K562 (cell line): ENCODE measurements around the gene PRSS21. TPM values are rescaled to one million over a fixed set of nuclear protein-coding genes. Genes with fewer than 3 reads are reported as not detected.

Experiments used
- AFF4 ChIP-seq: sonication (generic); formaldehyde crosslinking; IDR thresholded peaks from 2 replicates; pipeline ENCODE4 v1.8.0; 2023; ENCODE audit warnings: mild to moderate bottlenecking, missing genetic modification reagents
- CBFB ChIP-seq: sonication (generic); formaldehyde crosslinking; IDR thresholded peaks from 2 replicates; pipeline ENCODE4 v1.4.0; 2020; ENCODE audit warnings: mild to moderate bottlenecking, missing genetic modification reagents
- CREM ChIP-seq: IDR thresholded peaks from 2 replicates; pipeline ENCODE4 v1.6.1; 2014; ENCODE audit warnings: antibody characterized with exemption, low read depth
- CXXC5 ChIP-seq: fragments of 250-450 bp; sonication (Bioruptor Pico); IDR thresholded peaks from 2 replicates; pipeline ENCODE4 v1.8.0; 2022; ENCODE audit warnings: inconsistent platforms, mild to moderate bottlenecking, moderate library complexity
- HCFC1 ChIP-seq: IDR thresholded peaks from 2 replicates; pipeline ENCODE4 v1.6.1; 2012; ENCODE audit warnings: low read depth, low read length, improper control_type of control experiment
- HDAC6 ChIP-seq: IDR thresholded peaks from 2 replicates; pipeline ENCODE4 v1.6.1; 2012; ENCODE audit warnings: low read depth, mild to moderate bottlenecking, control low read depth, inconsistent platforms, low read length, moderate library complexity
- KLF1 ChIP-seq: fragments of 450-650 bp; IDR thresholded peaks from 2 replicates; pipeline ENCODE4 v1.6.1; 2016; ENCODE audit warnings: missing genetic modification characterization, missing compliant biosample characterization
- PRDM10 ChIP-seq: fragments of 450-650 bp; IDR thresholded peaks from 2 replicates; pipeline ENCODE4 v1.6.1; 2018; ENCODE audit not compliant: partially characterized antibody
- STAG1 ChIP-seq: sonication (generic); formaldehyde crosslinking; IDR thresholded peaks from 2 replicates; pipeline ENCODE4 v1.5.0; 2020; ENCODE audit warnings: missing genetic modification reagents, borderline replicate concordance
- polyA plus RNA-seq, 8 experiments: library from polyadenylated mRNA; depleted of rRNA in 4 of 8; stranded (reverse) in 5 of 8; unstranded in 3 of 8; fragments of >200 nt; fragmentation: Nextera tagmentation in 2 of 8; fragmentation: Illumina TruSeq in 1 of 8; extraction: Ambion mirVana in 2 of 8; extraction: Trizol in 1 of 8; gene quantifications; 2 replicates each; pipeline versions ENCODE4 v1.2.1 to v1.2.3, GENCODE V29; 2011 to 2014; ENCODE audit warnings: inconsistent platforms in 1 of 8, missing spikeins in 1 of 8
- total RNA-seq, 7 experiments: library from RNA; depleted of rRNA in 6 of 7; stranded (reverse); fragments of >200 nt in 6 of 7; fragmentation: Illumina TruSeq in 2 of 7; extraction: Trizol in 2 of 7; gene quantifications; 2 replicates each; pipeline versions ENCODE4 v1.2.1 to v1.2.3, GENCODE V29; 2011 to 2021; ENCODE audit warnings: low replicate concordance in 1 of 7
- TF ChIP-seq, protein P1 (sequence below), 2 experiments: fragments of 450-650 bp; formaldehyde crosslinking in 1 of 2; IDR thresholded peaks; 2 replicates each; pipeline versions ENCODE4 v1.4.0 to v1.6.1; 2014 to 2020; ENCODE audit warnings: mild to moderate bottlenecking in 2 of 2, borderline replicate concordance in 1 of 2, low read depth in 1 of 2

The PRSS21 gene
- total and polyA plus RNA-seq, 9 of the 15 experiments (the other 6 are each of a cell fraction or from before 2014, with no cell fraction given): 12.1 to 121 (median 61.3) TPM

DNA sequence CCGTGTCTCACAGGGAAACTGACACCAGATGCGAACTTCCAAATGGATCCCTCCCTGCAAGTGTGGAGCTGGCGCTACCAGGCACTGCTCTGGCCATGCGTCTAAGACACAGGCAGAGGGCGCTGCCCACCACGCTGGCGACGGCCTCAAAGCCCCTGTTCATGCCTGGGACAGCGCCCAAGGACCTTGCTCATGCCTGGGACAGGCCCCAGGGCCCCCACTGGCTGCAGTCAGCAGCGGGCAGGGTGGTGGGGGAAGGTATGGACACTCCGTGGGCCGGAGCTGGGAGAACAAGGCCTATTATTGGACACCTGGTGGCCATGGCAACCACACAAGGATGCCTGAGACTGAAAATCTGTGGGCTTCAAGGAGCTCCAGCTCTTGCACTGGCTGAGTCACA lies 21.9 kb downstream of the PRSS21 start (continued):
- TF ChIP-seq AFF4 (CRISPR knock-in tag) (no peak), CREM (0 out of 2 replicates have a peak, but pooled peaks have one; percentile 48), CBFB (CRISPR knock-in tag) (0 out of 2 replicates have a peak, but pooled peaks have one; percentile 17), HCFC1 (peak; percentile 20), PRDM10 (no peak), CXXC5 (CRISPR knock-in tag) (no peak), KLF1 (tag) (no peak), STAG1 (CRISPR knock-in tag) (peak; percentile 84), HDAC6 (no peak)
- TF ChIP-seq, protein P1, sequence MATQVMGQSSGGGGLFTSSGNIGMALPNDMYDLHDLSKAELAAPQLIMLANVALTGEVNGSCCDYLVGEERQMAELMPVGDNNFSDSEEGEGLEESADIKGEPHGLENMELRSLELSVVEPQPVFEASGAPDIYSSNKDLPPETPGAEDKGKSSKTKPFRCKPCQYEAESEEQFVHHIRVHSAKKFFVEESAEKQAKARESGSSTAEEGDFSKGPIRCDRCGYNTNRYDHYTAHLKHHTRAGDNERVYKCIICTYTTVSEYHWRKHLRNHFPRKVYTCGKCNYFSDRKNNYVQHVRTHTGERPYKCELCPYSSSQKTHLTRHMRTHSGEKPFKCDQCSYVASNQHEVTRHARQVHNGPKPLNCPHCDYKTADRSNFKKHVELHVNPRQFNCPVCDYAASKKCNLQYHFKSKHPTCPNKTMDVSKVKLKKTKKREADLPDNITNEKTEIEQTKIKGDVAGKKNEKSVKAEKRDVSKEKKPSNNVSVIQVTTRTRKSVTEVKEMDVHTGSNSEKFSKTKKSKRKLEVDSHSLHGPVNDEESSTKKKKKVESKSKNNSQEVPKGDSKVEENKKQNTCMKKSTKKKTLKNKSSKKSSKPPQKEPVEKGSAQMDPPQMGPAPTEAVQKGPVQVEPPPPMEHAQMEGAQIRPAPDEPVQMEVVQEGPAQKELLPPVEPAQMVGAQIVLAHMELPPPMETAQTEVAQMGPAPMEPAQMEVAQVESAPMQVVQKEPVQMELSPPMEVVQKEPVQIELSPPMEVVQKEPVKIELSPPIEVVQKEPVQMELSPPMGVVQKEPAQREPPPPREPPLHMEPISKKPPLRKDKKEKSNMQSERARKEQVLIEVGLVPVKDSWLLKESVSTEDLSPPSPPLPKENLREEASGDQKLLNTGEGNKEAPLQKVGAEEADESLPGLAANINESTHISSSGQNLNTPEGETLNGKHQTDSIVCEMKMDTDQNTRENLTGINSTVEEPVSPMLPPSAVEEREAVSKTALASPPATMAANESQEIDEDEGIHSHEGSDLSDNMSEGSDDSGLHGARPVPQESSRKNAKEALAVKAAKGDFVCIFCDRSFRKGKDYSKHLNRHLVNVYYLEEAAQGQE (IDR thresholded peaks at IDR 0.05; ENCODE audit: borderline replicate concordance): peak; percentile 94
- TF ChIP-seq, protein P1 (CRISPR knock-in tag; IDR thresholded peaks at IDR 0.05; ENCODE audit: low read depth): no peak
